Stimulated activated CD8-positive, alpha-beta memory T cell treated with anti-CD3 and anti-CD28 coated beads, Interleukin-2, amount 100 ng/mL, for 1 hour (primary cell): ENCODE measurements around the gene KDM1B.
"Not testable (repeated sequence)": the region's sequence is repeated elsewhere in the genome, so short reads cannot be mapped to it uniquely, and the experiment has no call there.

Experiments
- DNase-seq, 2 donors: peaks; one replicate each; pipeline ENCODE4 v3.0.0-alpha.2; 2020; ENCODE audit warnings: low read depth in 2 of 2

Gene KDM1B

DNA sequence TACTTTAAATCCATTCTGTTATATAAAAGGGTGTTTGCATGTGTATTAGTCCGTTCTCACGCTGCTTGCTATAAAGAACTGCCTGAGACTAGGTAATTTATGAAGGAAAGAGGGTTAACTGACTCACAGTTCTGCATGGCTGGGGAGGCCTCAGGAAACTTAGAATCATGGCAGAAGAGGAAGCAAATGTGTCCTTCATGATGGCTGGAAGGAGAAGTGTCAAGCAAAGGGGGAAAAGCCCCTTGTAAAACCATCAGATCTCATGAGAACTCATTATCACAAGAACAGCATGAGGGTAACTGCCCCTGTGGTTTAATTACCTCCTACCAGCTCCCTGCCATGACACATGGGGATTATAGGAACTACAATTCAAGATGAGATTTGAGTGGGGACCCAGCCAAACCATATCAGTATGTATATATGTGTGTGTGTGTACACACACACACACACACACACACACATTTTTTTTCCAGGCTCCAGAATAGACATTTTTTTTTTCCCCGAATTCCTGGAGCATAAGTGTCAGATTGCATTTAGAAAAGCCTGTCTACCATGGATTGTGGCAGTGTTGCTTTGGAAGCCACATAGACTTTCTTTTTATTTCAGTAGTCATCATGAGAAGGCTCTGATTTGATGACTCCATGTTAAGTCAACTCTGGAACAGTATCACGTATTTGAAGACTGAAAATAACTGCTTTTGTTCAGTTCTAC, 31.5 kb downstream of the KDM1B start:
- DNase-seq = no peak

DNA sequence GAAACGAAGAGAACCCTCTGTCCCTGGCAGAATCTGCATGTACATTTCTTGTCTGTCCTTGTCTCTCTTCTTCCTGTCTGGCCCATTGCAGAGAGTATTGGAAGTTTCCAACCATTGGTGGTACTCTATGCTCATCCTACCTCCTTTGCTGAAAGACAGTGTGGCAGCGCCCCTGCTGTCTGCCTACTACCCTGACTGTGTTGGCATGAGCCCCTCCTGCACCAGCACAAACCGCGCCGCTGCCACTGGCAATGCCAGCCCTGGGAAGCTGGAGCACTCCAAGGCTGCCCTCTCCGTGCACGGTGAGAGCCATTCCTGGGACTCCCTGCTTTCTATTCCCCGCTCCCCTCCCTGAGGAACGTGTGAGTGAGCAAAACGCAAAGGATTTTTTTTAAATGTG, 32.5 kb downstream of the KDM1B start:
- DNase-seq = no peak

DNA sequence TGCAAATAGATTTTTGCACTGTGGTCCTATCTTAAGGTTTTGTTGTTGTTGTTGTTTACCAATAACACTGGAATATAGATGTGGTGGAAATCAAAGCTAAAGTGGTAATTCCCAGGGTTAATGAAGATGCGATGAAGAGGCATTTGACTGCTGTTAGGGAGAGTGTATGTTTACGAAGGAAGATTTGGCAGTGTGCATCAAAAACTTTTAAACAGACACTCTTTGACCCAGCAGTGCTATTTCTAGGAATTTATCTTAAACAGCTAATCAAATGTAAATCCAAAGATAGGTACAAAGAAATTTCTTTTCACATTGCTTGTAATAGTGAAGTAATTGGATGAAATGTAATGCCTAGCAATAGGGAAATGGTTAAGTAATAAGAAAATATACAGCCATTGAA, 34.0 kb downstream of the KDM1B start:
- DNase-seq = no peak

DNA sequence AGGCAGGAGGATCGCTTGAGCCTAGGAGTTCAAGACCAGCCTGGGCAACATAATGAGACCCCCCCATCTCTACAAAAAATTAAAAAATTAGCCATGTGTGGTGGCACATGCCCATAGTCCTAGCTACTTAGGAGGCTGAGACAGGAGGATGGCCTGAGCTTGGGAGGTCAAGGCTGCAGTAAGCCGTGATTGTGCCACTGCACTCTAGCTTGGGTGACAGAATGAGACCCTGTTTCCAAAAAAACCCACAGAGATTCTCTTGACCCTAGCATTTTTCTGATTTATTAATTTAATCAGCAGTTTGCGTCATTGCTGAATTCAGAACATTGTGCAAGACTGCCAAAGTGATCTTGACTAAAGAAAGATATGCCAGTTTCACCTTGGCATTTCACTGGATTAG, 36.8 kb downstream of the KDM1B start:
- DNase-seq = no peak

DNA sequence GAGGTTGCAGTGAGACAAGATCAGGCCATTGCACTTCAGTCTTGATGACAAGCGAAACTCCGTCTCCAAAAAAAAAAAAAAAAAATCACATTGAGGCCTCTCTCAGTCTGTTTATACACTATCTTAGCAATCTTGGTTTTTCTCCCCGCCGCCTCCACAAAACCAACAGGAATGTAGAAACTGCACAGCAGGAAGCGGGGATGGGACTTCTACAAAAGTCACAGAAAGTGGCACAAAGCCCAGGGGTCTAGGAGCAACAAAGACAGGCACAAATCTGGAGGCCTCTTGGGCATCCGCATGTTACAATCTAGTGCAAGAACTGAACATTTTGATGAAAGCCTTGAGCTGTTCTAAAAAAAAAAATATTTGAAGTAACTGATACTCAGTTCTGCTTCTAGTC, 48.6 kb downstream of the KDM1B start:
- no peak for DNase-seq

DNA sequence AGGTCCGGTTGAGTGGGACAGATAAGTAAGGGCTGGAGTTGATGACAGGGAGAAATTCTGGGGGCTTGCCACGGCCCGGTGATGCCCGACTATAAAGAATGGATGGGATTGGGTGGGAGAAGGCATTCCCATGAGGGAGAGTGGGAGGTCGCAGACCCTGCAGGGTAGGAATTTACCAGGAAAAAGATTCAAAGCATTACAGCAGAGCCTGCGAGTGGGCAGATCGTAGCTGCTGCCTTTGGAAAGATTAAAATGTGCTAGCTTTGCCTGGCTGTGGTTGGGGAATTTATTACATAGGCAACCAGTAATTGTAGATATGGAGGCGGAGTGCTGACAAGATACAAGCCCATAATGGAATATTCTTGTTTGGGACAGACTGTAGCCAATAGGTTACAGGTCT, 49.5 kb downstream of the KDM1B start:
- DNase-seq = no peak

DNA sequence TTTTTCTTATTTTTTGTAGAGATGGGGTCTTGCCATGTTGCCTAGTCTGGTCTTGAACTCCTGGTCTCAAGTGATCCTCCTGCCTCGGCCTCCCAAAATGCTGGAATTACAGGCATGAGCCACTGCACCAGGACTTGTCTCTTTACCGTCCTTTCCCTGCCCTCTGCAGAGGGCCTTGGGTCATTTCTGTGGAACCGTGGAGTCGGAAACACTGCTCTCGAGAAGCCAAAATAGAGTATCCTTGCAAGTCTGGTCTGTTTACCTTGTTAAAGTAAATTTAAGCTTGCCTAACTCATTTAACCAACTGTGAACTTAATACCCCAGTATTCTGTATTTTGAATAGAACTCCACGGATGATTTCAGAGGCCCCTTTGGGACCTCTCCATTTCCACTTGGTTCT, 51.4 kb downstream of the KDM1B start:
- no peak for DNase-seq

DNA sequence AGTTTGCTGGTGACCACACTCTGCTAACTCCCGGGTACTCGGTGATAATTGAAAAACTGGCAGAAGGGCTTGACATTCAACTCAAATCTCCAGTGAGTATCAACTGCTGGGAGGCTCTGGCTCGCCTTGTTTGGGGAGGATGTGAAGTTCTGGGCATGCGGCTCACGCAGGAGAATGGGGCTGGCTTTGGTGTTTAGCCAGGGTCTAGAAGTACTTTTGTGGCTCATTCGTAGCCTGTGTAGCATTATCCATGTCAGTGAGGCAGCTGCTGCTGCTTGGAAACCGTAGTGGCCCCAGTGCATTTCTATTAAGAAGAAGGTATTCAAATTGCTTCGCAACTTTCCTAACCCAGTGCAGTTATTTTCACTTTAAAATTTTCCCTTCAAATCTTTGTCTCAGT, 52.2 kb downstream of the KDM1B start:
- no peak for DNase-seq

DNA sequence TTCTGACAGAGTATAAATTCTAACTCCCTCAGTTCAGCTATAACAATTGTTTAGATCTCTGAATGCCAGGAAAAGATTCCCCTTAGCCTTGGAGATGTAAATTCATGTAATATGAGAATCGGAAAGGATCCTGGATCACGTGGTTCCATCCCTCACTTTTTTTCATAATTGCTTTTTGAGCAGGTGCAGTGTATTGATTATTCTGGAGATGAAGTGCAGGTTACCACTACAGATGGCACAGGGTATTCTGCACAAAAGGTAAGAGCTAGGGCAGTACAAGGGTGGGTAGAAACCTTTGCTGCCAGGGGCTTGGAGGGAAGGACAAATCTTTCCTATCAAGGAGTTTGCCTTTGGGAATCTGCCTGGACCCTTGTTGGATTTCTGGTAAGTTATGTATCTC, 52.7 kb downstream of the KDM1B start:
- no peak for DNase-seq

DNA sequence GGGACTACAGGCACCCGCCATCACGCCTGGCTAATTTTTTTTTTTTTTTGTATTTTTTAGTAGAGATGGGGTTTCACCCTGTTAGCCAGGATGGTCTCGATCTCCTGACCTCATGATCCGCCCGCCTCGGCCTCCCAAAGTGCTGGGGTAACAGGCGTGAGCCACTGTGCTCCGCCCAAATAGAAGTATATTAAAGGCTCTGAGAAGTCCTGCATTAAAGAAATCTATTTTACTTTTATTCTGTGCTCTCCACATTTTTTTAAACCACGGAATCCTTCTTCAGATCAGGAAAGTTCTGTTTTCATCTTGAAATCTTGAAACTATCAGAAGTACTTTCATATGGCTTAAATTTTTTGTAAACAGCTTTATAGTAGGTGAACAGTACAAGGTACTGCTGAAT, 53.6 kb downstream of the KDM1B start:
- DNase-seq = not testable (repeated sequence)

DNA sequence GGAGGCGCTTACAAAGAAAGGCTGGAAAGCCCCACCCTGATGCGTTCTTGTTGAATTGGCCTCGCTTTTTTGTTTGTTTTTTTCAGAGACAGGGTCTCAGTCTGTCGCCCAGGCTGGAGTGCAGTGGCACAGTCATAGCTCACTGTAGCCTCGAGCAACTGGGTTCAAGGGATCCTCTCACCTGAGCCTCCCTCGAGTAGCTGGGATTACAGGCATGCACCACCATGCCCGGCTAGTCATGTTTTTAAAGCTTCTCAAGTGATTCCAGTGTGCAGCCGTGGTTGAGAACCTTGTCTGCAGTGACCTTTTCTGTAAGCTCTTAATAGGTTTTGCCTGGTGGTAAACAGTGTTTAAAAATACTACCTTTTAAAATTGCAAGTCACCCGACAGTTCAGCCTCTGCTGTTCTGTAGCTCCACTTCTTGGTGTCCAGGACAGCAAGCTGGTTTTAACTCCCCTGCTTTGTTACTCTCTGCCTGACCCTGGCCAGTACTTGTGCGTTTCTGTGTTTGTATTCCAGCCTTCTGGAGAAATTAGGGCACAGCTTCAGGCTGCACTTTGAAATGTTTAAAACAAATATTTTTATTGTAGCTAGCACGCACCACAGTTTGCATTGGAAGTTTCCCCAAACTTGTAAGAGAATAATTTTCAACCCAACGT, 54.4 kb downstream of the KDM1B start:
- no peak for DNase-seq

DNA sequence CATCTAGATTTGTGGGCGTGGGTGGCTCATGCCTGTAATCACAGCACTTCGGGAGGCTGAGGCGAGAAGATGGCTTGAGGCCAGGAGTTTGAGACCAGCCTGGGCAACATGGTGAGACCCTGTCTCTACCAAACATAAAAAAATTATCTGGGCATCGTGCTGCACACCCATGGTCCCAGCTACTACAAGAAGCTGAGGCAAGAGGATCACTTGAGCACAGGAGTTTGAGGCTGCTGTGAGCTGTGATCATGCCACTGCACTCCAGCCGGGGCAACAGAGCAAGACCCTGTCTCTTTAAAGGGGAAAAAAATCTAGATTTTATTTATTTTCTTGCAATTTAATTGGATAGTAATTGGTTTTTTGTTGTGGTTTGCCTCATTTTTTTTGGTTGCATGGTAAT, 55.5 kb downstream of the KDM1B start:
- no peak for DNase-seq

DNA sequence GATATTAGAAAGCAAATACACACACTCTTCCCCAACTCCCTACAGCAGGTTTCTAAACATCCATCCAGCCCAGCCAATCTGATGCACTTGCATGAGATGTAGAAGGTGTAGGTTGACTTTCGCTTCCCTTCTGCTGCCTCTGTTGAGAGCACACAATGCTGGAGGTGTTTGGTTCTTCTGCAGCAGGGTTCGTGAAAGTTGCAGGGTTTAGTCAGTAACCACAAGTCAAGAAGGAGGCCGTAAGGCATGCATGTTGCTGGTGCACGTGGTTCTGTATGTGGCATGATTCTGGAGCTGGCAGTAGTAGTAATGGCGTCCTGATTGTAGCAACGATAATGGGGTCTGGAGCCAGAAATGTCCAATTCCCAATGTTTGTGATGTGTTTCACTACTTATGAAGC, 56.1 kb downstream of the KDM1B start:
- DNase-seq = no peak

DNA sequence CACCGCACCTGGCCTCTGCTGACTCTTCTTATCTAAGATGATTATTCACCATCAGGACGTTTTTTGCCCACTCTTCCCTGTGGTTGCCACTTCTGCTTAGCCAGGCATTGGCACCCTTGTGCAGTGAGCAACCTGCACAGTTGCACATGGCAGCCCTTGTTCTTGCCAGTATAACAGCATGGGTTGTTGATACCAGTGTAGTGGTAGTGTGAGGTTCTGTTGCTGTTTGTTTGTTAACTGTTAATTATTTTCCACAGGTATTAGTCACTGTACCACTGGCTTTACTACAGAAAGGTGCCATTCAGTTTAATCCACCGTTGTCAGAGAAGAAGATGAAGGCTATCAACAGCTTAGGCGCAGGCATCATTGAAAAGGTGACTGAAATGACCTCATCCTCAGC, 57.0 kb downstream of the KDM1B start:
- no peak for DNase-seq

DNA sequence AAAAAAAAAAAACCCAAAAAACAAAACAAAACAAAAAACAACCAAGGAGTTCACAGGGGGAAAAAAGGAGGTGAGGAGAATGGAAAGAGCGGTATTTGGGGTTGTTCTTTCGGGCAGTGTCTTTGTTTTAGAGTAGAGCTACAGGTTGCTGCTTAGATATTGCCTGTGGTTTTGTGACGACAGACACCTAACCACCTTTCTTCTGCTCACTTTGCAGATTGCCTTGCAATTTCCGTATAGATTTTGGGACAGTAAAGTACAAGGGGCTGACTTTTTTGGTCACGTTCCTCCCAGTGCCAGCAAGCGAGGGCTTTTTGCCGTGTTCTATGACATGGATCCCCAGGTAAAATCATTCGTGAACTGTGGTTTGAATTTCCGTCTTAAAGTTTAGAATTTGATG, 58.2 kb downstream of the KDM1B start:
- no peak for DNase-seq

DNA sequence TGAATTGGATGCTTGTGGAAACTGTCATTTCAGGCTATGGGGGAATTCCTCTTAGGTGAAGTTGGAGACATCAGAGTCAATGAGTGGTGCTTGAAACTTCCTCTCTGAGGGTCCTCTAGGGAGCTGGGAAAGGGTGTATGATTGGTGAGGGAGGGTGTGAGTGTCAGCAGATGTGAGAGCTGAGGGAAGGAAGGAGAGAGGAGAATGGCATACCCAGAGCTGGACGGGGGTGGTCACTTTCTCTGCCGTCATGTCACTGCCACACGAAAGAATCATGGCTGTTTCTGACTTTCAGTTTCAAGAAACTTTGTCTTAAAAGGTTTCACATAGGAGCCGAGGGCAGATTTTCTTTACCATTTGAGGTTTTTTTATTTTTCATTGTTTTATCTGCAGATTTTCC, 58.8 kb downstream of the KDM1B start:
- no peak for DNase-seq

DNA sequence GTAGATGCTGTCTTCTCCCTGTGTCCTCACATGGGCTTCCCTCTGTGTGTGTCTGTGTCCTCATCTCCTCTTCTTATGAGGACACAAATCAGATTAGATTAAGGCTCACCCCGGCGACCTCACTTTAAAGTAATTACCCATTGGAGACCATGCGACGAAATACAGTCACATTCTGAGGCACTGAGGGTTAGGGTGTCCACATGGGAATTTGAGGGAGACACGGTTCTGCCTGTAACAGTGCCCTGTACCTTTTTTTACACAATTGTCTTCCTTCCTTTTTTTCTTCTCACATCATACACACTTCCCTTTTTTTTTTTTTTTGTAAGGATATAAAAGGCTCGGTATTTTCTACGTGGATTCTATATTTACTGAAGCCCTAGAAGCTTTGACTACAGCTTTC, 60.2 kb downstream of the KDM1B start:
- no peak for DNase-seq

DNA sequence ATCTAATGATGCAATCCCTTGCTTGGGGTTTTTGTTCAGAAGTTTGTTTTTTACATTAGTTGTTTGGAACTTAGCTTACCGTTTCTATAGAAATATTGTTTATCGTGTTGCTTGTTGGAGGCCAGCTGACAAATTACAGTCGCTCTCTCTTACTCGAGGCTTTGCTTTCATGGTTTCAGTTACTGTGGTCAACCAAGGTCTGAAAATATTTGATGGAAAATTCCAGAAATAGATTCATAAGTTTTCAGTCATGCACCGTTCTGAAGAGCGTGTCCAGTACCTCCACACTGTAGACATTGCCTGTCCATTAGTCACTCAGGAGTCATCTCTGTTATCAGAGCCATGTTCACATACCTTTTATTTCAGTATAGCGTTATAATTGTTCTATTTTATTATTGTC, 61.2 kb downstream of the KDM1B start:
- DNase-seq = no peak

DNA sequence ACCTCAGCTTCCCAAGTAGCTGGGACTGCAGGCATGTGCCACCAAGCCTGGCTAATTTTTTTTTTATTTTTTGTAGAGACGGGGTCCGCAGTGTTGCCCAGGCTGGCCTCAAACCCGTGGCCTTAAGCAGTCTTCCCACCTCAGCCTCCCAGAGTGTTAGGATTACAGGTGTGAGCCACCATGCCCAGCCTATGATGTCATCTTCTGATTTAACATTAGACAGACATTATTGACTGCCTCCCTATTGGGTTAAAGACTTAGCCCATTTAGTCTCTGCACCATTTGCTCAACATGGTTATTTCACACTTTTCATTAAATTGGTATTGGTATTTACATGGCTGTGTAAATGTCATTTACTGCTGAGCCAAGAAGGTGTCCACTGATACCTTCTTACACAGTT, 63.0 kb downstream of the KDM1B start:
- no peak for DNase-seq

DNA sequence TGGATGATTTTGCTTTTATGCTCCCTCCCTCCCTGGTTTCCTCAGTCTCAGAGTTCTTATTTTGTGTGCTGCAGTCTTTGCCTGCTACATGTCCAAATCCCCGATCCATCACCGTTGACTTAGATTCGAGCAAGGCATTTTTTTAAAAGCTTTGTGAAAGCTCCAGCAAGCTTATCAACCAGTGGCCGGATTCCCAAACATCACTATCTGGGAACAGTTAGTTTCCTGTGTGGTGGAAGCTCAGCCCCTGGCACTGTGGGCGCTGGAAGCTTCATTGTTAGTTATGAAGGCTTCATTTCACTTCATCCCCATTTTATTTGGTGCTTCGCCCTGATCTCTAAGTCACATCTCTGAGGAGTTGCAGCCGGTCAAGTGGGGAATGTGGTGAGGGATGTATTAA, 64.4 kb downstream of the KDM1B start:
- DNase-seq = no peak

DNA sequence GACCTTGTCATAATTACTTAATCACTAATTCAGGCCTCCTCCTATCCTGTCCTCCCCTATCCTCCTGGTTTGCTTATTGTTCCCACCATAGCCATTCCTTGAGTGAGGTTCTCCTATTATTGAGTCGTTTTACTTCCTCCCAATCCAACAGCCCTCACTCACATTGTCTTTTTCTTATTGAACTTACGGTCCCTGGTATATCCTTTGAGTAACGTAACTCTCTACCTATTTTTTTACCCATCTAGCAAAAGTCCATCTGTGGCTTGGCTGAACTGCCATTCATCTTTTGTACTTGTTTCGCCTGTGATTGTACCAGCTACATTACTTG, 66.0 kb downstream of the KDM1B start:
- DNase-seq = no peak

DNA sequence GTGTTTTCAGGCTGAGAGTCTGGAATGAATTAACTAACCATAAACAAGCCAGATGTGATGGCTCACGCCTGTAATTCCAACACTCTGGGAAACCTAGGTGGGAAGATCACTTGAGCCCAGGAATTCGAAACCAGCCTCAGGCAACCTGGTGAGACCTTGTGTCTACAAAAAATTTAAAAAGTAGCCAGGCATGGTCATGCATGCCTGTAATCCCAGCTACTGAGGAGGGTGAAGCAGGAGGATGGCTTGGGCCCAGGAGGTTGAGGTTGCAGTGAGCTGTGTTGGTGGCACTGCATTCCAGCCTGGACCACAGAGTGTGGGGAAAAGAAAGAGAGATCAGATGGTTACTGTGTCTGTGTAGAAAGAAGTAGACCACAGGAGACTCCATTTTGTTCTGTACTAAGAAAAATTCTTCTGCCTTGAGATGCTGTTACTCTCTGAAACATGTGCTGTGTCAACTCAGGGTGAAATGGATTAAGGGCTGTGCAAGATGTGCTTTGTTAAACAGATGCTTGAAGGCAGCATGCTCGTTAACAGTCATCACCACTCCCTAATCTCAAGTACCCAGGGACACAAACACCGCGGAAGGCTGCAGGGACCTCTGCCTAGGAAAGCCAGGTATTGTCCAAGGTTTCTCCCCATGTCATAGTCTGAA, 71.4 kb downstream of the KDM1B start:
- DNase-seq = not testable (repeated sequence)

DNA sequence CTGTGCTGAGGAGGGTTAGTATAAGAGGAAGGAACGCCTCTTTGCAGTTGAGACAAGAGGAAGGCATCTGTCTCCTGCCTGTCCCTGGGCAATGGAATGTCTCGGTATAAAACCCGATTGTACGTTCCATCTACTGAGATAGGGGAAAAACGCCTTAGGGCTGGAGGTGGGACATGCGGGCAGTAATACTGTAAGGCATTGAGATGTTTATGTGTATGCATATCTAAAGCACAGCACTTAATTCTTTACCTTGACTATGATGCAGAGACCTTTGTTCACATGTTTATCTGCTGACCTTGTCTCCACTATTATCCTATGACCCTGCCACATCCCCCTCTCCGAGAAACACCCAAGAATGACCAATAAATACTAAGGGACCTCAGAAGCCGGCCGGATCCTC, 71.9 kb downstream of the KDM1B start:
- not testable (repeated sequence) for DNase-seq

DNA sequence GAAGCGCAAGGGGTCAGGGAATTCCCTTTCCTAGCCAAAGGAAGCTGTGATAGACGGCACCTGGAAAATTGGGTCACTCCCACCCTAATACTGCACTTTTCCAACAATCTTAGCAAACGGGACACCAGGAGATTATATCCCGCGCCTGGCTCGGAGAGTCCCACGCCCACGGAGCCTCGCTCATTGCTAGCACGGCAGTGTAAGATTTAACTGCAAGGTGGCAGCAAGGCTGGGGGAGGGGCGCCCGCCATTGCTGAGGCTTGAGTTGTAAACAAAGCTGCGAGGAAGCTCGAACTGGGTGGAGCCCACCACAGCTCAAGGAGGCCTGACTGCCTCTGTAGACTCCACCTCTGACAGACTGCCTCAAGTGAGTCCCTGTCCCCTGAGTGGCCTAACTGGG, 73.4 kb downstream of the KDM1B start:
- not testable (repeated sequence) for DNase-seq
